ENCODE data around the gene SIRPB1. TPM values are rescaled to one million over a fixed set of nuclear protein-coding genes. Genes with fewer than 3 reads are reported as not detected.
"Not testable (repeated sequence)": the region's sequence is repeated elsewhere in the genome, so short reads cannot be mapped to it uniquely, and the experiment has no call there.

The SIRPB1 gene
- total and polyA plus RNA-seq, 7 donors, result 0.36 to 5.2 (median 1.7) TPM; not detected in 1

- 51 to 77% methylated on average over 1 of the region's 1 CpG for WGBS, 2 donors
- H3K9me3 ChIP-seq, result no peaks in the 10 kb centered on the region
- intact Hi-C loops (cut with DNase I), result no loop called here
- H3K36me3 ChIP-seq, result no peaks in the 10 kb centered on the region
- no peak for DNase-seq
- TF ChIP-seq POLR2AphosphoS5 (IDR thresholded peaks at IDR 0.05), result no peak
- TF ChIP-seq, protein P1, sequence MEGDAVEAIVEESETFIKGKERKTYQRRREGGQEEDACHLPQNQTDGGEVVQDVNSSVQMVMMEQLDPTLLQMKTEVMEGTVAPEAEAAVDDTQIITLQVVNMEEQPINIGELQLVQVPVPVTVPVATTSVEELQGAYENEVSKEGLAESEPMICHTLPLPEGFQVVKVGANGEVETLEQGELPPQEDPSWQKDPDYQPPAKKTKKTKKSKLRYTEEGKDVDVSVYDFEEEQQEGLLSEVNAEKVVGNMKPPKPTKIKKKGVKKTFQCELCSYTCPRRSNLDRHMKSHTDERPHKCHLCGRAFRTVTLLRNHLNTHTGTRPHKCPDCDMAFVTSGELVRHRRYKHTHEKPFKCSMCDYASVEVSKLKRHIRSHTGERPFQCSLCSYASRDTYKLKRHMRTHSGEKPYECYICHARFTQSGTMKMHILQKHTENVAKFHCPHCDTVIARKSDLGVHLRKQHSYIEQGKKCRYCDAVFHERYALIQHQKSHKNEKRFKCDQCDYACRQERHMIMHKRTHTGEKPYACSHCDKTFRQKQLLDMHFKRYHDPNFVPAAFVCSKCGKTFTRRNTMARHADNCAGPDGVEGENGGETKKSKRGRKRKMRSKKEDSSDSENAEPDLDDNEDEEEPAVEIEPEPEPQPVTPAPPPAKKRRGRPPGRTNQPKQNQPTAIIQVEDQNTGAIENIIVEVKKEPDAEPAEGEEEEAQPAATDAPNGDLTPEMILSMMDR (IDR thresholded peaks at IDR 0.05), result no peak
- no peak for TF ChIP-seq POLR2A (IDR thresholded peaks at IDR 0.05)
- TF ChIP-seq EP300 (IDR thresholded peaks at IDR 0.05), result no peak
- no peak overlapping the region for H3K4me3 ChIP-seq
- H3K27ac ChIP-seq, result no peak overlapping the region
- no peaks in the 10 kb centered on the region for H3K4me1 ChIP-seq
- no peaks in the 10 kb centered on the region for H3K27me3 ChIP-seq
These were observed 32.3 kb upstream of the SIRPB1 start for GRCh38 chr20:1652104-1652503.

DNA sequence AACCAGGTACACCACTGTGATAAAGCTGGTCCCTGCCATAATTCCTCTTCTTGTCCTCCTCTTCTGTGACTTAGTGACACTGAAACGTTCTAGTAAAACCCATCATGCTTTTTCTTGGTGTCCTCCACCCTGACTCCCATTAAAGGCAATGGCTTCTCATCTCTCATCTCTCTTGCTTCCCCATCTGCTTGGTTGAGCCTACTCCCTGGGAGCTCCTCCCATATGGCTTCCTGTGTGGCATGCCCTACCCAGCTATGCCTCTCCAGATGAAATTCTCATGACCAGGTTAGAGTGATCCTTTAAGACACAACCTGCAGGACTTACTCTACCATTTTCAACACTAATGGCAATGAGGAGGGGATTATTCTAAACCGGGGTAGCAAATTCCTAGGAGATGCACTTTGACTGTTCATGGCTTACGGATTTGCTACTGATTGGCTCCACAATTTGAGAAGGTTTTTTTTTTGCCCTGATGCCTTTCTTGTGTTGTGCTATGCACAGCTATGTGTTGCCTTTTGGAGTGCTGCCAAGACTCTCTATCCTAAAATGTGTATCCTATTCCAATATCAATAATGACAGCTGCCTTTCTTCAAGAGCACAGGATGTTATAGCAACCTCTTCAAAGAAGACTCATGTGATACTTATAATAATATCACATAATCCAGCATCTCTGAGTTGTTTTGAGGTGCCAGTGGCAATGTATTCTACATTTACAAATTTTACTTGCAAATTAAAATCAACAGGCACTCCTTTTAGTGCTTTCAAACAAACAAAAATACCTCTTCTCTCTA lies 31.7 kb upstream of the SIRPB1 start:
- no peak for DNase-seq
- Histone ChIP-seq H3K9me3 (no peaks in the 10 kb centered on the region), H3K27ac (no peak overlapping the region), H3K27me3 (no peaks in the 10 kb centered on the region), H3K4me1 (no peaks in the 10 kb centered on the region), H3K36me3 (no peaks in the 10 kb centered on the region), H3K4me3 (no peak overlapping the region)
- 70 to 72% methylated on average over 3 of the region's 3 CpGs for WGBS, 2 donors
- intact Hi-C loops (cut with DNase I), result no loop called here
- no peak for TF ChIP-seq EP300 (IDR thresholded peaks at IDR 0.05)
- no peak for TF ChIP-seq POLR2A (IDR thresholded peaks at IDR 0.05)
- TF ChIP-seq POLR2AphosphoS5 (IDR thresholded peaks at IDR 0.05), result no peak
- TF ChIP-seq, protein P1 (IDR thresholded peaks at IDR 0.05), result no peak

DNA sequence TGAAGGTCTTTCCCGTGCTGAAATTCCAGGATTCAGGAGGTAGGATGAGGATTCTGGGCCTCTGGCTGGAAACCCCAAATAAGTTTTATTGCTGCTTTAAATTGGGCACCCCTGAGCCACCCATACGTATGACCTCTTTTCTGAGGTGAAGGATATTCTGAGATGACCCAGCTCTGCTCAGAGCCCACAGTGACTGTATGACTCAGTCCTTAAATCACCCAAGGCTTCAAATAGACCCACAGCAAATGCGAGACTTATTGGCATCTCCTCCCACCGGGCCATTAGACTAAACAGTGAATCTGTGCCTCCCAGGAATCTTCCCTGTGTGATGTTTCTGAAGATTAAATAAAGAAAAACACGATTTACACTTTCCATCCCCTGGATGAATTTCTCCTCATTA lies 28.3 kb upstream of the SIRPB1 start:
- Histone ChIP-seq H3K27me3 (no peaks in the 10 kb centered on the region), H3K4me3 (no peak overlapping the region), H3K36me3 (no peaks in the 10 kb centered on the region), H3K9me3 (no peaks in the 10 kb centered on the region), H3K27ac (no peak overlapping the region), H3K4me1 (no peaks in the 10 kb centered on the region)
- WGBS, 2 donors, result 69 to 79% methylated on average over 5 of the region's 5 CpGs
- TF ChIP-seq EP300 (IDR thresholded peaks at IDR 0.05) (no peak), POLR2A (IDR thresholded peaks at IDR 0.05) (no peak), POLR2AphosphoS5 (IDR thresholded peaks at IDR 0.05) (no peak)
- TF ChIP-seq, protein P1 (IDR thresholded peaks at IDR 0.05), result no peak
- intact Hi-C loops (cut with DNase I), result no loop called here
- DNase-seq, result no peak

- TF ChIP-seq EP300 (IDR thresholded peaks at IDR 0.05), result no peak
- no peak for TF ChIP-seq POLR2A (IDR thresholded peaks at IDR 0.05)
- no peak for DNase-seq
- 81 to 92% methylated on average over 3 of the region's 3 CpGs for WGBS, 2 donors
- H3K27ac ChIP-seq, result no peak overlapping the region
- no peaks in the 10 kb centered on the region for H3K27me3 ChIP-seq
- H3K4me1 ChIP-seq, result no peaks in the 10 kb centered on the region
- no peak overlapping the region for H3K4me3 ChIP-seq
- H3K36me3 ChIP-seq, result no peaks in the 10 kb centered on the region
- no peaks in the 10 kb centered on the region for H3K9me3 ChIP-seq
- intact Hi-C loops (cut with DNase I), result no loop called here
These were observed 27.2 kb upstream of the SIRPB1 start for GRCh38 chr20:1646975-1647431.

DNA sequence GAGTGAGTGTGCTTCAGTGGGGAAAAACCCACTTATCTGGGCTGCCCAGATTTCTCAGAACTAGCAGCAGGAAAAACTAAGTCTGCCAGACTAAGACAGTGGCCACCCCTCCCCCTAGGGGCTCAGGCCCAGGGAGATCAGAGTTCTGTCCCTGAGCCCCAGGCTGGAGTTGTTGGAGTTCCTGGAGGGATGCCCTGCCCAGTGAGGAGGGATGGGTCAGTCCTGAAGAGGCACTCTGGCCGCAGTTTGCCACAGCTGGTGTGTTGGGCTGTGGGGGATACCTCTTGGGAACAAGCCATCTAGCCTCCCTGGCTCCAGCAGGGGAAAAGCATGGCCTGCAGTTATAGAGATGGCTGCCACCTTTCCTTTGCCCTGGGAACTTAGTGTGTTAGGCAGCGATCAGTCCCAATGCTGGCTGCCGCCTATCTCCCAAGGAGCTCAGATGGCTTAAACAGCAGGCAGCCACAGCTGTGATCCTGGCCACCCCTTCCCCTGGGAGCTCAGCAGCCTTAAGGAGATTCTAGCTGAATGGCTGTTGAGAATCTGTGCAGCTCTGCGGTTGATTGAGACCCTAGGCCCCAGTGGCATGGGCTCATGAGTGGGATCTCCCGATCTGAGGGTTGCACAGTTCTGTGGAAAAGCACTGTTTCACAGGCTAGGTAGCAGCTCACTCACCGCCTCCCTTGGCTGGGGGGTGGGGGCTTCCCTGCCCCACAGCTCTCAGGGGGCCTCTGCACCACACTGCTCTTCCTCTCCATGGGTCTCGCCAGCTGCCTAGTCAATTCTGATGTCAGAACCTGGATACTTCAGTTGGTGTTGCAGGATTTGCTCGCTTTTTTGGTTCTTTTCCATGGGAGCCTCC lies 24.5 kb upstream of the SIRPB1 start:
- Histone ChIP-seq H3K9me3 (peaks cover 0 to 2% (median 0%) of the 10 kb centered on the region in 4 donors), H3K27me3 (no peaks in the 10 kb centered on the region), H3K27ac (no peak overlapping the region), H3K4me3 (no peak overlapping the region), H3K4me1 (no peaks in the 10 kb centered on the region), H3K36me3 (no peaks in the 10 kb centered on the region)
- TF ChIP-seq, protein P1 (IDR thresholded peaks at IDR 0.05), result no peak
- TF ChIP-seq POLR2AphosphoS5 (IDR thresholded peaks at IDR 0.05), result no peak
- no peak for TF ChIP-seq POLR2A (IDR thresholded peaks at IDR 0.05)
- TF ChIP-seq EP300 (IDR thresholded peaks at IDR 0.05), result no peak
- 92 to 95% methylated on average over 8 of the region's 8 CpGs for WGBS, 2 donors
- intact Hi-C loops (cut with DNase I), result no loop called here
- no peak for DNase-seq

DNA sequence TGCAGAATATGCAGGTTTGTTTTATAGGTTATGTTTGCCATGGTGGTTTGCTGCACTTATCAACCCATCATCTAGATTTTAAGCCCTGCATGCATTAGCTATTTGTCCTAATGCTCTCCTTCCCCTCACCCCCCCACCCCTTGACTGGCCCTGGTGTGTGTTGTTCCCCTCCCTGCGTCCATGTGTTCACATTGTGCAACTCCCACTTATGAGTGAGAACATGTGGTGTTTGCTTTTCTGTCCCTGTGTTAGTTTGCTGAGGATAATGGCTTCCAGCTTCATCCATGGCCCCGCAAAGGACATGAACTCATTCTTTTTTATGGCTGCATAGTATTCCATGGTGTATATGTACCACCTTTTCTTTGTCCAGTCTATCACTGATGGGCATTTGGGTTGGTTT lies 18.8 kb upstream of the SIRPB1 start:
- H3K4me3 ChIP-seq; H3K27ac ChIP-seq; H3K36me3 ChIP-seq; intact Hi-C loops (cut with DNase I); H3K27me3 ChIP-seq; DNase-seq; H3K4me1 ChIP-seq; H3K9me3 ChIP-seq: not testable (repeated sequence)
- 78 to 90% methylated on average over 2 of the region's 2 CpGs for WGBS, 2 donors

All from sigmoid colon (tissue), 7 donors.